Activated CD8-positive, alpha-beta memory T cell treated with anti-CD3 and anti-CD28 coated beads, Interleukin-2, amount 10 ng/mL, durations not matched to agents 7 days and 5 days (primary cell): Measurements from ENCODE around the gene SPATA3. TPM values are rescaled to one million over a fixed set of nuclear protein-coding genes. Genes with fewer than 3 reads are reported as not detected.
"Not testable (repeated sequence)": the region's sequence is repeated elsewhere in the genome, so short reads cannot be mapped to it uniquely, and the experiment has no call there.

Experiments used
- ATAC-seq: fragments of 150-1000 bp; cut with Tn5 transposase; one replicate; pipeline ENCODE4 v1.10.0; 2021; ENCODE audit warnings: moderate library complexity
- CTCF ChIA-PET: fragments of 350-600 bp; sonication (Branson Sonifier 250); formaldehyde crosslinking; loops from one replicate; lab custom pipeline; 2021; ENCODE audit warnings: antibody characterized with exemption; lab: Charles Lee
- DNase-seq: peaks from one replicate; pipeline ENCODE4 v3.0.0-alpha.2; 2020
- H3K27ac Mint-ChIP-seq: one replicate; pipeline ENCODE4 v1.8.0; 2021; ENCODE audit warnings: mild to moderate bottlenecking, mixed read lengths
- H3K27me3 Mint-ChIP-seq: one replicate; pipeline ENCODE4 v1.8.0; 2021; ENCODE audit warnings: mixed read lengths
- H3K36me3 Mint-ChIP-seq: one replicate; pipeline ENCODE4 v1.8.0; 2021; ENCODE audit warnings: mild to moderate bottlenecking, mixed read lengths
- H3K4me1 Mint-ChIP-seq: one replicate; pipeline ENCODE4 v1.8.0; 2021; ENCODE audit warnings: mixed read lengths
- H3K4me3 Mint-ChIP-seq: one replicate; pipeline ENCODE4 v1.8.0; 2021; ENCODE audit warnings: mild to moderate bottlenecking, moderate library complexity, mixed read lengths
- H3K9me3 Mint-ChIP-seq: one replicate; pipeline ENCODE4 v1.8.0; 2022; ENCODE audit warnings: low read depth, mixed read lengths
- total RNA-seq, 2 experiments: library from RNA; stranded (reverse); gene quantifications; one replicate each; pipeline ENCODE4 v1.2.3, GENCODE V29; 2021

SPATA3 gene
- total RNA-seq, 2 experiments from 2014 or later = 0.44 to 1.2 TPM

- H3K4me3 Mint-ChIP-seq, DNase-seq, H3K27ac Mint-ChIP-seq, H3K36me3 Mint-ChIP-seq, CTCF ChIA-PET, H3K9me3 Mint-ChIP-seq, ATAC-seq, H3K4me1 Mint-ChIP-seq: not testable (repeated sequence)
- peaks cover 39% of the 10 kb centered on the region for H3K27me3 Mint-ChIP-seq
Measured at GRCh38 chr2:231004930-231005329, 9.0 kb downstream of the SPATA3 start.

- no peak overlapping the region for H3K27ac Mint-ChIP-seq
- no peak for DNase-seq
- H3K4me3 Mint-ChIP-seq = no peak overlapping the region
- H3K27me3 Mint-ChIP-seq = peaks cover 29% of the 10 kb centered on the region
- no peaks in the 10 kb centered on the region for H3K4me1 Mint-ChIP-seq
- H3K36me3 Mint-ChIP-seq = peaks cover 6% of the 10 kb centered on the region
- ATAC-seq = no peak
- CTCF ChIA-PET = interaction anchor here (1.1 to 1.3 kb wide), 2 partner anchors 18 to 20 kb away, joined by 4 to 5 read pairs; no protein-coding TSS in a partner anchor
- H3K9me3 Mint-ChIP-seq = peaks cover 9% of the 10 kb centered on the region
Measured at GRCh38 chr2:231007286-231008098, 11.6 kb downstream of the SPATA3 start.

GRCh38 chr2:231008131-231008530 is 12.2 kb downstream of the SPATA3 start:
- Mint-ChIP-seq H3K4me3 (no peak overlapping the region), H3K36me3 (peaks cover 6% of the 10 kb centered on the region), H3K9me3 (peaks cover 9% of the 10 kb centered on the region), H3K27ac (no peak overlapping the region), H3K4me1 (no peaks in the 10 kb centered on the region), H3K27me3 (peaks cover 30% of the 10 kb centered on the region)
- ATAC-seq = no peak
- CTCF ChIA-PET = interaction anchor here (1.1 to 1.3 kb wide), 2 partner anchors 19 to 21 kb away, joined by 4 to 5 read pairs; no protein-coding TSS in a partner anchor
- no peak for DNase-seq

- DNase-seq = no peak
- CTCF ChIA-PET = no interaction called here
- Mint-ChIP-seq H3K27ac (no peak overlapping the region), H3K4me3 (no peak overlapping the region), H3K27me3 (peaks cover 31% of the 10 kb centered on the region), H3K4me1 (no peaks in the 10 kb centered on the region), H3K36me3 (peaks cover 6% of the 10 kb centered on the region), H3K9me3 (peaks cover 9% of the 10 kb centered on the region)
- ATAC-seq = no peak
Measured at GRCh38 chr2:231009236-231009919, 13.5 kb downstream of the SPATA3 start.

GRCh38 chr2:231010201-231010730 is 14.3 kb downstream of the SPATA3 start:
- Mint-ChIP-seq H3K36me3 (peaks cover 3% of the 10 kb centered on the region), H3K4me1 (no peaks in the 10 kb centered on the region), H3K9me3 (peaks cover 3% of the 10 kb centered on the region), H3K27ac (no peak overlapping the region), H3K27me3 (peaks cover 37% of the 10 kb centered on the region), H3K4me3 (no peak overlapping the region)
- ATAC-seq (no peak), DNase-seq (no peak)
- CTCF ChIA-PET = interaction anchor here (0.7 kb wide), 1 partner anchor 127 kb away, joined by 5 read pairs; no protein-coding TSS in a partner anchor

- CTCF ChIA-PET = no interaction called here
- H3K4me3 Mint-ChIP-seq = no peak overlapping the region
Measured at GRCh38 chr2:231011526-231011925, 15.6 kb downstream of the SPATA3 start.

GRCh38 chr2:231012463-231012862 is 16.5 kb downstream of the SPATA3 start:
- Mint-ChIP-seq H3K9me3 (no peaks in the 10 kb centered on the region), H3K4me1 (no peaks in the 10 kb centered on the region), H3K36me3 (no peaks in the 10 kb centered on the region), H3K27ac (no peak overlapping the region), H3K27me3 (peaks cover 45% of the 10 kb centered on the region), H3K4me3 (no peak overlapping the region)
- no peak for DNase-seq
- CTCF ChIA-PET = no interaction called here
- ATAC-seq = no peak

More at GRCh38 chr2:231011526-231011925, 15.6 kb downstream of the SPATA3 start:
- ATAC-seq (no peak), DNase-seq (no peak)
- peaks cover 37% of the 10 kb centered on the region for H3K27me3 Mint-ChIP-seq
- no peaks in the 10 kb centered on the region for H3K4me1 Mint-ChIP-seq
- H3K27ac Mint-ChIP-seq = no peak overlapping the region
- H3K36me3 Mint-ChIP-seq = no peaks in the 10 kb centered on the region
- H3K9me3 Mint-ChIP-seq = no peaks in the 10 kb centered on the region

GRCh38 chr2:231013820-231014219 is 17.9 kb downstream of the SPATA3 start:
- CTCF ChIA-PET = interaction anchor here (0.6 to 1.2 kb wide), 2 partner anchors 26 to 164 kb away, joined by 3 read pairs; no protein-coding TSS in a partner anchor
- no peaks in the 10 kb centered on the region for H3K36me3 Mint-ChIP-seq
- ATAC-seq (no peak), DNase-seq (no peak)
- no peak overlapping the region for H3K4me3 Mint-ChIP-seq
- peaks cover 49% of the 10 kb centered on the region for H3K27me3 Mint-ChIP-seq
- H3K9me3 Mint-ChIP-seq = no peaks in the 10 kb centered on the region
- no peak overlapping the region for H3K27ac Mint-ChIP-seq
- no peaks in the 10 kb centered on the region for H3K4me1 Mint-ChIP-seq

GRCh38 chr2:231015478-231015877 is 19.6 kb downstream of the SPATA3 start:
- Mint-ChIP-seq H3K36me3 (no peaks in the 10 kb centered on the region), H3K27me3 (peaks cover 47% of the 10 kb centered on the region), H3K4me1 (no peaks in the 10 kb centered on the region), H3K27ac (no peak overlapping the region), H3K9me3 (no peaks in the 10 kb centered on the region), H3K4me3 (no peak overlapping the region)
- CTCF ChIA-PET = interaction anchor here (1.4 kb wide), 1 partner anchor 28 kb away, joined by 6 read pairs; no protein-coding TSS in a partner anchor
- DNase-seq (no peak), ATAC-seq (no peak)

GRCh38 chr2:231015926-231016325 is 20.0 kb downstream of the SPATA3 start:
- no peaks in the 10 kb centered on the region for H3K9me3 Mint-ChIP-seq
- H3K27me3 Mint-ChIP-seq = peaks cover 50% of the 10 kb centered on the region
- CTCF ChIA-PET = interaction anchor here (1.3 to 1.4 kb wide), 2 partner anchors 10 to 29 kb away, joined by 3 to 6 read pairs; no protein-coding TSS in a partner anchor

GRCh38 chr2:231016566-231017230 is 20.8 kb downstream of the SPATA3 start:
- DNase-seq (no peak), ATAC-seq (no peak)
- Mint-ChIP-seq H3K36me3 (no peaks in the 10 kb centered on the region), H3K4me3 (no peak overlapping the region), H3K4me1 (no peaks in the 10 kb centered on the region), H3K27me3 (peaks cover 52% of the 10 kb centered on the region), H3K9me3 (no peaks in the 10 kb centered on the region), H3K27ac (no peak overlapping the region)
- CTCF ChIA-PET = interaction anchor here (0.9 to 1.4 kb wide), 5 partner anchors 9 to 92 kb away, joined by 3 to 6 read pairs (median 4); partner anchors contain the start of gene GPR55

More at GRCh38 chr2:231015926-231016325, 20.0 kb downstream of the SPATA3 start:
- DNase-seq (no peak), ATAC-seq (no peak)
- Mint-ChIP-seq H3K36me3 (no peaks in the 10 kb centered on the region), H3K4me3 (no peak overlapping the region), H3K4me1 (no peaks in the 10 kb centered on the region), H3K27ac (no peak overlapping the region)

GRCh38 chr2:231017231-231017598 is 21.3 kb downstream of the SPATA3 start:
- Mint-ChIP-seq H3K27ac (no peak overlapping the region), H3K9me3 (no peaks in the 10 kb centered on the region), H3K36me3 (no peaks in the 10 kb centered on the region), H3K4me3 (no peak overlapping the region), H3K27me3 (peaks cover 50% of the 10 kb centered on the region), H3K4me1 (no peaks in the 10 kb centered on the region)
- ATAC-seq (no peak), DNase-seq (no peak)
- CTCF ChIA-PET = interaction anchor here (0.9 to 1.3 kb wide), 5 partner anchors 8 to 93 kb away, joined by 3 to 5 read pairs (median 3); partner anchors contain the start of gene GPR55
